ENCODE results near the gene HSPBAP1. TPM values are rescaled to one million over a fixed set of nuclear protein-coding genes. Genes with fewer than 3 reads are reported as not detected.

HSPBAP1 gene
- total and polyA plus RNA-seq, 3 donors from 2014 or later, result 10.6 to 26.5 (median 11.1) TPM

DNA sequence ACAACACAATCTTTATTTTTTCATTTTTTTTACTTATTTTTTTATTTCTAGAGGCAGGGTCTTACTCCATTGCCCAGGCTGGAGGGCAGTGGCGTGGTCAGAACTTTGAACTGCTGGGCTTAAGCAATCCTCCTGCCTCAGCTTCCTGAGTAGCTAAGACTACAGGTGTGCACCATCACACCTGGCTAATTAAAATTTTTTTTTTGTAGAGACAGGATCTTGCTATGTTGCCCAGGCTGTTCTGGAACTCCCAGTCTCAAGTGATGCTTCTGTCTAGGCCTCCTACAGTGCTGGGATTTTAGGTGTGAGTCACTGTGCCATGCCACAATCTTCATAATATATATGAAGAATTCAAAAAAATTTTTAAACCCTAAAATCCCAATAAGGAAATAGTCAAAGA lies 20.8 kb downstream of the HSPBAP1 start:
- Histone ChIP-seq H3K27me3 (no peaks in the 10 kb centered on the region), H3K27ac (no peak overlapping the region), H3K4me3 (no peak overlapping the region), H3K4me1 (no peaks in the 10 kb centered on the region), H3K36me3 (ENCODE audit: low read depth, missing control alignments) (no peaks in the 10 kb centered on the region), H3K9me3 (no peaks in the 10 kb centered on the region)
- DNase-seq, result no peak
- intact Hi-C loops (cut with DNase I; ENCODE audit: low total_unique reads), result no loop called here
- TF ChIP-seq, protein P1, sequence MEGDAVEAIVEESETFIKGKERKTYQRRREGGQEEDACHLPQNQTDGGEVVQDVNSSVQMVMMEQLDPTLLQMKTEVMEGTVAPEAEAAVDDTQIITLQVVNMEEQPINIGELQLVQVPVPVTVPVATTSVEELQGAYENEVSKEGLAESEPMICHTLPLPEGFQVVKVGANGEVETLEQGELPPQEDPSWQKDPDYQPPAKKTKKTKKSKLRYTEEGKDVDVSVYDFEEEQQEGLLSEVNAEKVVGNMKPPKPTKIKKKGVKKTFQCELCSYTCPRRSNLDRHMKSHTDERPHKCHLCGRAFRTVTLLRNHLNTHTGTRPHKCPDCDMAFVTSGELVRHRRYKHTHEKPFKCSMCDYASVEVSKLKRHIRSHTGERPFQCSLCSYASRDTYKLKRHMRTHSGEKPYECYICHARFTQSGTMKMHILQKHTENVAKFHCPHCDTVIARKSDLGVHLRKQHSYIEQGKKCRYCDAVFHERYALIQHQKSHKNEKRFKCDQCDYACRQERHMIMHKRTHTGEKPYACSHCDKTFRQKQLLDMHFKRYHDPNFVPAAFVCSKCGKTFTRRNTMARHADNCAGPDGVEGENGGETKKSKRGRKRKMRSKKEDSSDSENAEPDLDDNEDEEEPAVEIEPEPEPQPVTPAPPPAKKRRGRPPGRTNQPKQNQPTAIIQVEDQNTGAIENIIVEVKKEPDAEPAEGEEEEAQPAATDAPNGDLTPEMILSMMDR (IDR thresholded peaks at IDR 0.05), result no peak
- TF ChIP-seq POLR2A (IDR thresholded peaks at IDR 0.05), result no peak
- WGBS, 2 donors, result 83 to 100% methylated on average over 1 of the region's 1 CpG

DNA sequence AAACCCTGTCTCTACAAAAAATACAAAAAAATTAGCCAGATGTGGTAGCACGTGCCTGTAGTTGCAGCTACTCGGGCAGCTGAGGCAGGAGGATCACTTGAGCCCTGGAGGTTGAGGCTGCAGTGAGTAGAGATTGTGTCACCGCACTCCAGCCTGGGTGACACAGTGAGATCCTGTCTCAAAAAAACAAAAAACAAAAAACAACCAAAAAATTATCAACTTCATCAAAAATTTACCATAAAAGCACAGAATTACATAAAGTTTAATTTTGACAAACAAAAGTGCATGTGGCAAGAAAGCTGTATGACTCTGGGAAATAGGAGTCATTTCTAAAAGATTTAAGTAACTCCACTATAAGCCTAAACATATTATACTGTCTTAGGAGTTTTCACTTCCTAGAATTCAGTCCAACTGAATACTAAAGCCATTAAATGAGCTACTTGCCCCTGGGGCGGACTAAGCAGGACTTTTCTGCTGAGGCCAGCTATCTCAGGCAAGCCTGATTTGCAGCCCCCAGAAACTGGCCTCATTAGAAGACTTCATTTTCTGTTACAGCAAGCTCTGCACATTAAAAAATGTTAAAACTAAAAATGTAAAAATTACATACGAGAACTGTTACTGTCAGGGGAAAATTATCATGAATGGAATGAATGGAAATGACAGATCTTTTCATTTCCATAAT lies 23.0 kb downstream of the HSPBAP1 start:
- H3K27ac ChIP-seq, result no peak overlapping the region
- intact Hi-C loops (cut with DNase I; ENCODE audit: low total_unique reads), result no loop called here
- no peaks in the 10 kb centered on the region for H3K27me3 ChIP-seq
- no peaks in the 10 kb centered on the region for H3K4me1 ChIP-seq
- TF ChIP-seq, protein P1 (IDR thresholded peaks at IDR 0.05), result no peak
- TF ChIP-seq POLR2A (IDR thresholded peaks at IDR 0.05), result no peak
- H3K9me3 ChIP-seq, result no peaks in the 10 kb centered on the region
- H3K4me3 ChIP-seq, result no peak overlapping the region
- DNase-seq, result no peak
- WGBS, 2 donors, result 90 to 91% methylated on average over 5 of the region's 5 CpGs
- H3K36me3 ChIP-seq (ENCODE audit: low read depth, missing control alignments), result no peaks in the 10 kb centered on the region

DNA sequence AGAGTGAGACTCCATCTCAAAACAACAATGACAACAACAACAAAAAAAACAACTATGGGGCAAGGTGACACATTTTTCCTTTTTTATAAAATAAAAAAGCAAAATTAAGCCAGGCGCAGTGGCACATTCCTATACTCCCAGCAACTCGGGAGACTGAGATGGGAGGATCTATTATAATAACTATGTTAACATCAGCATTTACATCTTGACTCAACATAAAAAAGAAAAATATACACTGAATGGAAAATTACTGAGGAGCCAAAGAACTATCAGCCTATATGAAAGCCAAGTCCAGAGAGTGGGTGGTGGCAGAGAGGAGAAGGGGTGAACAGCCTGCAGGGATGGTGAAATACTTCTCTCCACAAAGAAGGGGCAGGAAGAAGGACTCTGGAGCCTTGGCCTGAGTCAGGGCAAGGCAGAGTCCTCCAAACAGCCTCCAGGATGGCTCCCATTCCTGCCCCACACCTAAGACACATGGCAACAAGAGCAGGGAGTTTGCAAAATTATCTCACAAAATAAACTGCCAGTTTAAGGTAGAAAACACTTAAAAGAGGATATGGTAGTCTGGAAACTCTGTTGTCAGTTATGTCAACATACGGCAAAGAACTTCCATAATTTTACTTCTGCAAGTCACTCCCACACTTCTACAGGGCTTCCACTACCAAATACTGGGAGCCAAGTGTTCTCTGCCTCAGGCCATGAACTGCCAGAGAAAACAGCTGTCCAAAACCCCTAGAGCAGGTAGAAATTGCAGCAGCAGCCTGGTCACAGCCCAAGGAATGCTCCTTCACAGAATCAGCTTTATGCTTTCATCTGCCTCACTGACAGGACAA lies 25.9 kb downstream of the HSPBAP1 start:
- no peak for DNase-seq
- Histone ChIP-seq H3K27ac (no peak overlapping the region), H3K4me3 (no peak overlapping the region), H3K36me3 (ENCODE audit: low read depth, missing control alignments) (no peaks in the 10 kb centered on the region), H3K27me3 (no peaks in the 10 kb centered on the region), H3K4me1 (no peaks in the 10 kb centered on the region), H3K9me3 (no peaks in the 10 kb centered on the region)
- 85 to 90% methylated on average over 3 of the region's 3 CpGs for WGBS, 2 donors
- intact Hi-C loops (cut with DNase I; ENCODE audit: low total_unique reads), result no loop called here
- TF ChIP-seq, protein P1 (IDR thresholded peaks at IDR 0.05), result no peak
- no peak for TF ChIP-seq POLR2A (IDR thresholded peaks at IDR 0.05)

DNA sequence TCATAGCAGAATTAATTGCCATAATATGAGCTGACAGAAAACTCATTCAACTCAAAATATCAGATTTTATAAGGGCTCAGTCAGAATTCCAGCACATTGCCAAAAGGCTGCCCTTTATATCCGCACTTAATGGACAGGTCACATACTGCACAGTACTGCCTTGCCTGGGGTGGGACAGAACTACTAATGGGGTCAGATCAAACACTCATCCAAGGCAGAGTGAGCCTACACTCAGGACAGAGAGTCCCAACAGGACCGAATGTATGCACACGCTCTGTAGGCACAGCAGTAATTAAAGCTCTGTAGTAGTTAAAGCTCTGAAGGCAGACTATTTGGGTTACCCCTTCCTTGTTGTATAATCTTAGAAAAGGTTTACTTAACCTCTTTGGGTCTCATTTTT lies 27.2 kb downstream of the HSPBAP1 start:
- H3K4me3 ChIP-seq, result no peak overlapping the region
- no peak overlapping the region for H3K27ac ChIP-seq
- no peaks in the 10 kb centered on the region for H3K36me3 ChIP-seq (ENCODE audit: low read depth, missing control alignments)
- 86 to 94% methylated on average over 3 of the region's 3 CpGs for WGBS, 2 donors
- intact Hi-C loops (cut with DNase I; ENCODE audit: low total_unique reads), result no loop called here
- no peaks in the 10 kb centered on the region for H3K27me3 ChIP-seq
- no peaks in the 10 kb centered on the region for H3K9me3 ChIP-seq
- no peak for DNase-seq
- H3K4me1 ChIP-seq, result no peaks in the 10 kb centered on the region
- TF ChIP-seq POLR2A (IDR thresholded peaks at IDR 0.05), result no peak
- TF ChIP-seq, protein P1 (IDR thresholded peaks at IDR 0.05), result no peak
